Measurements from ENCODE around the gene TIAM2. TPM values are rescaled to one million over a fixed set of nuclear protein-coding genes. Genes with fewer than 3 reads are reported as not detected.

Gene TIAM2
- total and polyA plus RNA-seq, 10 of the 15 experiments (the other 5 are each of a cell fraction or from before 2014, with no cell fraction given): 1.1 to 10.5 (median 2.3) TPM

GRCh38 chr6:154981079-154981870 lies 13.8 kb upstream of the TIAM2 start:
- no peak overlapping the region for H3K4me3 ChIP-seq
- FAIRE-seq (no peak), DNase-seq (ENCODE audit: low read depth, low spot score) (peak; percentile 15), ATAC-seq (peak; percentile 97)
- SMC1A ChIA-PET (ENCODE audit: uncharacterized antibody, unreplicated experiment): interaction anchor here (0.6 to 1.5 kb wide), 5 partner anchors 29 to 104 kb away, joined by 3 to 4 read pairs (median 3); no protein-coding TSS in a partner anchor
- in situ Hi-C loops (cut with MboI): no loop called here
- H2AFZ ChIP-seq (ENCODE audit: control insufficient read depth, low read depth, low read length): no peak overlapping the region; the same call in 1 of the 2 replicates
- H3K79me2 ChIP-seq (ENCODE audit: control insufficient read depth, insufficient read depth, low read length): no peaks in the 10 kb centered on the region
- TF ChIP-seq NFYB (IDR thresholded peaks at IDR 0.05; ENCODE audit: insufficient read depth, low read depth, low read length) (no peak), SKIL (IDR thresholded peaks at IDR 0.05; ENCODE audit: low read depth, poor library complexity, severe bottlenecking) (no peak), BHLHE40 (IDR thresholded peaks at IDR 0.05; ENCODE audit: borderline replicate concordance in 1 of 2, low read depth in 2 of 2, low read length in 1 of 2) (peak in 1 of 2 experiments; percentile 6; a peak in 1 of 4 replicates), SREBF1 (IDR thresholded peaks at IDR 0.05; ENCODE audit: low read length) (no peak), TCF12 (IDR thresholded peaks at IDR 0.05; ENCODE audit: low read depth, low read length) (0 out of 2 replicates have a peak, but pooled peaks have one; percentile 12), SPI1 (IDR thresholded peaks at IDR 0.05; ENCODE audit: borderline replicate concordance, insufficient read depth, low read depth, low read length) (peak; percentile 36; the same call in 1 of the 2 replicates), RUNX3 (IDR thresholded peaks at IDR 0.05; ENCODE audit: low read length) (0 out of 2 replicates have a peak, but pooled peaks have one; percentile 22), STAT1 (conservative IDR thresholded peaks at IDR 0.05) (no peak), RELB (IDR thresholded peaks at IDR 0.05; ENCODE audit: low read depth) (peak; percentile 26; the same call in 1 of the 2 replicates), IKZF2 (IDR thresholded peaks at IDR 0.05) (peak; percentile 19 to 44; a peak in 2 of 4 replicates), ZZZ3 (IDR thresholded peaks at IDR 0.05; ENCODE audit: control insufficient read depth, insufficient read length, low read depth) (no peak), RAD51 (IDR thresholded peaks at IDR 0.05) (peak; percentile 15; the same call in 1 of the 2 replicates), ZNF384 (IDR thresholded peaks at IDR 0.05; ENCODE audit: borderline replicate concordance, low read depth, low read length) (no peak), ESRRA (IDR thresholded peaks at IDR 0.05; ENCODE audit: low read length) (no peak)
- 54% methylated on average over 12 of the region's 12 CpGs for WGBS (ENCODE audit: insufficient coverage, insufficient replicate concordance, low lambda C conversion rate, missing lambda C conversion rate)
- CTCF ChIA-PET: interaction anchor here (0.6 to 1.3 kb wide), 4 partner anchors 11 to 553 kb away, joined by 3 read pairs; no protein-coding TSS in a partner anchor
- no peak overlapping the region for H3K27ac ChIP-seq (ENCODE audit: control insufficient read depth, insufficient read depth)
- BruUV-seq (replicated peaks): no TSS peak
- peak overlapping the region; percentile 30 for H3K4me2 ChIP-seq (ENCODE audit: control insufficient read depth, insufficient read depth)
- H3K4me1 ChIP-seq (ENCODE audit: control insufficient read depth, insufficient read depth, low read length): peaks cover 5% of the 10 kb centered on the region; the same call in 1 of the 2 replicates
- RAD21 ChIA-PET (ENCODE audit: unreplicated experiment): interaction anchor here (1.8 kb wide), 1 partner anchor 53 kb away, joined by 4 read pairs; no protein-coding TSS in a partner anchor
- no peaks in the 10 kb centered on the region for H4K20me1 ChIP-seq (ENCODE audit: control insufficient read depth, insufficient read depth)
- no peaks in the 10 kb centered on the region; the same call in 2 of the 3 replicates for H3K9me3 ChIP-seq (replicated peaks; ENCODE audit: control insufficient read depth, insufficient read depth, low read length)
- H3K27me3 ChIP-seq (replicated peaks in 1 of 2; ENCODE audit: control insufficient read depth in 2 of 2, insufficient read depth in 2 of 2, low read length in 1 of 2): no peaks in the 10 kb centered on the region
- no peak overlapping the region for H3K9ac ChIP-seq (ENCODE audit: control insufficient read depth, insufficient read depth, low read length)
- no peaks in the 10 kb centered on the region for H3K36me3 ChIP-seq (ENCODE audit: control insufficient read depth in 2 of 2, insufficient read depth in 2 of 2, low read length in 1 of 2)
- intact Hi-C loops (cut with micrococcal nuclease; ENCODE audit: unreplicated experiment): no loop called here
- POLR2A ChIA-PET: interaction anchor here (0.6 kb wide), 1 partner anchor 13 kb away, joined by 5 read pairs; no protein-coding TSS in a partner anchor

Data from GM12878 (cell line).